Stimulated activated memory B cell treated with anti-CD40 and anti-IgM and Interleukin-4, amounts not matched to agents 10 μg/mL and 1 μg/mL and 100 μg/mL, for 72 hours (primary cell): ENCODE results near the gene CAVIN1.

Source experiments
- ATAC-seq: fragments of 150-1000 bp; cut with Tn5 transposase; 2 replicates; pipeline ENCODE4 v1.10.0; 2021
- H3K27ac Mint-ChIP-seq: one replicate; pipeline ENCODE4 v1.8.0; 2022; ENCODE audit warnings: mild to moderate bottlenecking, mixed read lengths
- H3K27me3 Mint-ChIP-seq: one replicate; pipeline ENCODE4 v1.8.0; 2022; ENCODE audit warnings: mixed read lengths
- H3K36me3 Mint-ChIP-seq: one replicate; pipeline ENCODE4 v1.8.0; 2022; ENCODE audit warnings: mixed read lengths
- H3K4me1 Mint-ChIP-seq: one replicate; pipeline ENCODE4 v1.8.0; 2022; ENCODE audit warnings: mixed read lengths
- H3K4me3 Mint-ChIP-seq: one replicate; pipeline ENCODE4 v1.8.0; 2022; ENCODE audit warnings: mild to moderate bottlenecking, moderate library complexity, mixed read lengths
- H3K9me3 Mint-ChIP-seq: one replicate; pipeline ENCODE4 v1.8.0; 2022; ENCODE audit warnings: mixed read lengths

Gene CAVIN1

GRCh38 chr17:42358434-42358833 is 64.6 kb downstream of the CAVIN1 start:
- Mint-ChIP-seq H3K4me1 (peaks cover 59% of the 10 kb centered on the region), H3K9me3 (no peaks in the 10 kb centered on the region), H3K27me3 (no peaks in the 10 kb centered on the region), H3K27ac (no peak overlapping the region), H3K4me3 (no peak overlapping the region), H3K36me3 (peaks cover 7% of the 10 kb centered on the region)
- ATAC-seq: no peak

DNA sequence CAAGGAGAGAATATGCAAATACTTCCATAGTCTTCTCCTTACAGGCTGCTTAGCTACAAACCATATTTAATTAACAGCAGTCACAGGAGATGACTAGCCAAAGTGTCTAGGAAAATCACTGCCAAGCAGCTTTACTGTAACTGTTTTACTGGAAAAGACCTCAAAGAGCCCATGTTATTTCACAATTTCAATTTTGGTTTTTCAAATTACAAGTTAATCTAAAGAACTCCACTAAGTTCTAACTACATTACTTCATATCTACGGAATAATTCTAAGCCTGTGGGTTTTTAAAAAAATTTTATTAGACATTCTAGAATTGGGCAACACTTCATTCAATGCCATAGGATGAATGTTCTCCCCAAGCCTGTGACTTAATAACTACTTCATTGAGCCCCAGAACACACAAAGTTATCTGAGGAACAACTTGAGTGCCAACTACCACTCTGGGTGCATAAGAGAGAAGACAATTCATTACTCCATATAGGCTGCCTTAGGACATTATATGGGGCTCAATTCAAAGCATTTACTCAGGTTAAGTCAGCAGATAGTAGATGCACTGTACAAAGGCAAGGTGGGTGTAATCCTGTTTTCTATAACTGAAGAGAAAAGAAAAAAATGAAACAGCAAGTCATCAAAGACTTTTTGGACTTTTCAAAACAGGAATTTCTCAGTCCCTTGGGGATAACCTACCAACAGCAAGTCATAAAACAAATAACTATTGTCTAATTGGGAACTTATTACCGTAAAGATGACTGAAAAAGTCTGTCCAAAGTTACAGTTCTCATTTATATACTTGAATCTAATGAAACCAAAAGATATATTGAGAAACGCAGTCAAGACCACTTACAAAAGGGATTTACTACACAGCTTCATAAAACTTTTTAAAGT is 67.9 kb downstream of the CAVIN1 start:
- Mint-ChIP-seq H3K4me1 (peaks cover 35% of the 10 kb centered on the region), H3K27me3 (no peaks in the 10 kb centered on the region), H3K4me3 (peak overlapping the region; percentile 16), H3K36me3 (peaks cover 7% of the 10 kb centered on the region), H3K27ac (peak overlapping the region; percentile 42), H3K9me3 (no peaks in the 10 kb centered on the region)
- ATAC-seq: no peak
